HG03378 (cell line): ENCODE data around the gene PKN2.

Experiments
- ATAC-seq: cut with Tn5 transposase; IDR thresholded peaks from one replicate; pipeline ENCODE4 v1.9.1; 2021; ENCODE audit warnings: mild to moderate bottlenecking, moderate library complexity; ENCODE audit not compliant: unreplicated experiment

Gene PKN2

DNA sequence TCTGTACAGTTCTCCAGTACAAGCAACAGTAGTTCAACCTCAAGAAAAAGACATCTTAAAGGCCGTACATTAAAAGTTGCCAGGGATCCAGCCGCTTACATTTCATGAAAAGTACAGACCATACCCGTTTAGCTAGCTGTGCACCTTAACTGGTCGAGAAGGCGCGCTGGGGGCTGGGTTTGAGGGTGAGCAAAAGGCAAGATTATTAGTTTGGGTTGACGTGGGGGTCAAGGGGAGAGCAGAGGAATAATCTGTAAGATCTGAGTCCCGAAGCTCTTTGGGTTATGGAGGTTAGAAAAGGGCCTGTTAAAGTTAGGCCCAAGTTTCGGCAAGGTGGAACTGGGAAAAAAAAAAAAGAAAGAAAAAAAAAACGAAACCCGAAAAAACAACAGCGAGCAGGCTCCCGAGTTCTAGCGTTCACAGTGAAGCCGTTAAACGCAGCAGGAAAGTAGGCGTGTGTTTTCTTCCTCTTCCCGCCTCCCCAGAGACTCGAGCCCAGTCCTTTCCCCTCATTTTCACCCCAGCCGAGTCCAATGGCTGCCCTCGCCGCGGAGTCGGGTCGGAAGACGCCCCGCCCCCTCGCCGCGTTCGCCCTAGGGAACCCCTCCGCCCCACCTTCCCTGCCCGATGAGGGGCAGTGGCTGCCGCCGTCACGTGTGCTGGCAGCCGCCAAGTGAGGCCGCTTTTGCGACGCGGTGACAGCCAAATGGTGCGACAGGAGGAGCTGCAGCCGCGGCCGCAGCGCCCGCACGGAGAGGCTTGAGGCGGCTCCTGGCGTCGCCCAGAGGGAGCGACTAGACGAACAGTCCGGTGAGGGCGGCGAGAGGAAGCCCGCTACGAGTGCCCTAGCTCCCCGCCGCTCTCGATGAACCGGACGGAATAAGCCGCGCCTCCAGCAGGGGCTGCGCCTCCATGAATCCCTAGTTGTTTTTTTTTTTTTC lies at the start of gene PKN2:
Gene PKN2 (plus strand): TSS at position 733 of the 941 bp plus-strand sequence. CDS start 308 bp downstream, outside the sequence.
- ATAC-seq: peak; percentile 85

DNA sequence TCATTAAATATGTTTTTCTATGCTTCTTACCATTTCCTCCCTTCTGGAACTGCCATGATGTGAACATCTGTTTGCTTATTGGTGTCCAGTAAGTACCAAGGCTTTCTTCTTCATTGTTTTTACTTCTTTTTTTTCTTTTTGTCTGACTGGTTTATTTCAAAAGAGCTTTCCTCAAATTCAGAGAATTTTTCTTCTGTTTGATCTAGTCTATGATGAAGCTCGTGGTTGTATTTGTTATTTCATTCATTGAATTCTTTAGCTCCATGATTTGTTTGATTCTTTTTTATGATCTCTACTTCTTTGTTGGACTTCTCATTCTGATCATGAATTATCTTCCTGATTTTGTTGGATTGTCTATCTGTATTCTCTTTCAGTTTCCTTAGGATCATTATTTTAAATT lies 49.5 kb upstream of the PKN2 start:
- no peak for ATAC-seq

DNA sequence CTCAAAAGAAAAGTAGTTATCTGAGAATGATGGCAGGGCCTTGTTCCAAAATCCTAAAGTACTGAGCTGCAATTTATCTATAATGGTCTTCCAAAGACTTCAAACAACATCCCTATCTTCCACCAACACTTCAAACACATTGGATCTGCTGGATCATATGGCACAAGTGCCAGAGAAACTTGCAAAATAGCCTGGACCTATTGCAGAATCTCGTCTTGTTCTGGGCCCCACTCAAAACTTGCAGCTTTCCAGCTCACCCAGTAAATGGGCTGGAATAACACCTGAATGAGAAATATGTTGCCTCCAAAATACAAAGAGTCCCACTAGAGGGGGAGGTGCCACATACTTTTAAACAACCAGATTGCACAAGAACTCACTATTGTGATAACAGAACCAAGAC lies 44.0 kb upstream of the PKN2 start:
- no peak for ATAC-seq

DNA sequence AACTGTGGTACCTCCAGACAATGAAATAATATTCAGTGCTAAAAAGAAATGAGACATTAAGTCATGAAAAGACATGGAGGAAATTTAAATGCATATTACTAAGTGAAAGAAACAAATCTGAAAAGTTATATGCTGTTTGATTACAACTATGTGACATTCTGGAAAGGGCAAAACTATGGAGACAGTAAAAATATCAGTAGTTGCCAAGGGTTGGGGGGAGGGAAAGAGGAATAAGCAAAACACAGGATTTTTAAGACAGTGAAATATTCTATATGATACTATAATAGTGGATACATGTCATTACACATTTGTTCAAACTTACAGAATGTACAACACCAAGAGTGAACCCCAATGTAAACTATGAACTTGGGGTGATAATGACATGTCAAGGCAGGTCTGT lies 38.2 kb upstream of the PKN2 start:
- ATAC-seq: no peak

DNA sequence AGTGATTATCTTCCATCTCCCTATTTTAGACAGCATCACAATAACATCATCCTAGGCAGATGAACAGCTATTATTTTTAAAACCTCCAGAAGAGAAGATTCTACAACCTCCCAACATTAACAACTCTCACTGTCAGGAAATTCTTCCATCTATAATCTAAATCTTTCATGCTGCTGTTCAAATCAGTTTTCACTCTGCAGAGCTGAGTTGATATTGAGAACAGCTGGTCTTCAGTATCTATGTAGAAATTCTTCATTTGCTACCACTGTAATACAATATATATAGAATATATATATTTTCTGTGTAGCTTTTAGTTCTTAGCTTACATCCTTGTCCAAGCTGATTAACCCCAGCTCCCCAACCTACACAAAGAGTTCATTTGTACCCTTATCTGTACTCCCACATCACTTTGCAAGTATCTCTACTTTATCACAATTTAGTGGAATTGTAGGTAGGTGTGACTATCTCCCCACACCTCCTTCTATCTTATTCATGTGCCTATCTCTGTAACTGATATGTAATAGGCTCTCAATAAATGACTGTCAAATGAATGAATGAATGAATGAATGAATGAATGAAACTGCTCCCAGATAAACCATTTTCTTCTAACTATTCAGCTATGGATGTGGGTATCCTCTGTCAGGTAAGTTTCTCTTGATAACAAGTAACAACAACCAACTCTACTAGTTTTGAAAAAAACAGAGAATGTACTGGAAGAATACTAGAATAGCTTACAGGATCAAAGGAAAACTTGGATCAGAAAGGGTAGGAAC lies 37.4 kb upstream of the PKN2 start:
- ATAC-seq: no peak

DNA sequence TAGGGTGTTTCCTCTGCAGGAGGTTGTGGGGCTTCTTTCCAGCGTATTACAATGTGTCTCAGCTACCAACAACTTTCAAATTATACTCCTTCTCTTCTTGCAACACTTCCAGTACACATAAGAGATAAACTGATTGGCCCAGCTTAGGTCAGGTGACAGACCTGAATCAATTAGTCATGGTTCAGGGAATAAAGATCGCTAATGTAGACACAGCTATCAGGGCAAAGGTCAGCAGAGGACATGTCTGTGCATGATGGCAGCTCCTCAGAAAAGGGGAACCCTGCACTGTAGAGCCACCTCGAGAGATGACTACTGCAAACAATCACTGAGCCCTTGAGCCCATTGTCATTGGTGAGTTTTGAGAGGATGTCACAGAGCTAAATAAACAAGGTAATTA lies 36.8 kb upstream of the PKN2 start:
- ATAC-seq: peak; percentile 93

DNA sequence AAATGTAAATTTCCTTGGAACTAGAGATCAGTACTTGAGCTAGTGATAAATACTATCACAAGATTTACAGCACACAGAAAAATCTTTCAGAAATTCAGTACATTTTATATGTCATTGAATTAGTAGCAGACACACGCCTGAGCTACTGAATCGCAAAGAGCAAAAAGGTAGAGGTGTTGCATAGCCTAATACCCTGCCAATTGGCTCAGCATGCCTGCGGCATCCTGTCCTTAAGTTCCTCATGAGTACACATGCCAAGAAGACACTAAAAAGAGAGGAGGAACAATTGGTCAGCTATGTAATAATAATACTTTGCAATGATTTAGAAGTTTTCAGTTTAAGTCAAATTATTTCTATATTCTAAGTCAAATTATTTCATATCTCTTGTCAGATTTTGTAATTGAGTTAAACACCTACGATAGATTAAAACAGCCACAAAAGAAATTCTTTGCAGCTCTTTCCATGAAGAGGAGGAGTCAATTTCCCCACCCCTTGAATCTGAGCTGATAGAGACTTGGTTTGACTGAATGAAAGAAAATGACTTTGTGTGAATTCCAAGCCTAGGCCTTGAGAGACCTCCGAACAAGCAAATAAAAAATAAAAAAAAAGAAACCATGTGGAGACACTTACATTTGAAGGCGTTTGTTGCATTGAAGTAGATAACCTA lies 36.2 kb upstream of the PKN2 start:
- no peak for ATAC-seq

DNA sequence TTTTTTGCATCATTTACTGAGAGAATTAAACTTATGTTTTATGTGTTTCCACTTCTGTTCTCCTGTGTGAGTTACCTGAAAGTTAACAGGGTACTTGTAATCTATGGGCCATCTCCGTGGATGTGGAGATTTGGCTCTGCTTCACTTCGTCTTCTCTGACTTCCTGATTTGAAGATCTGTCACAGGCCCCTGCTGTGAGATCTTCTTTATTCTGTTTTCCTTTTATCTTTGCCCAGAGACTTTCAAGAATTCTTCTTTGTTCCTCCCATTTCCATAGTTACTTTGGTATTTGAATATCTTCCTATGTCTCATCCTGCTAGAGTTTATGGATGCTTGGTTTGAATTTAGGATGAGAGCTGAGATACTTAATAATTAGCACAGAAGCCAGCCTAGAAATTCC lies 35.4 kb upstream of the PKN2 start:
- ATAC-seq: no peak

DNA sequence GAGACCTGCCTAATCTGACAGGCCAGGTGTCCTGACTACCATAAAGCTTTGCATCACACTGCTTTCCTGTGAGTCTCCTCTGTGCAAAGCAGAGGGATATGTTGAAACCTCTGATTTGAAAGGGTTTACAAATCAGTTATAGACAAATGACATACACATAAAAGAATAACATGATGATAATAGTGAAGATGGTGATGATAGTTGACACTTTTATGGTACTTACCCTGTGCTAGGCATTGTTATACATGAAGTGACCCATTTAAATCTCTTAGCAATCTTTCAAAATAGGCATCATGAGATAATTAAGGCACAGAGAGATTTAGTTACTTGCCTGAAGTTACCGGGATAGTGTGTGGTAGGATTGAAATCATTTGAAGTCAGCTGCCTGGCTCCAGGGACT lies 34.1 kb upstream of the PKN2 start:
- ATAC-seq: no peak

DNA sequence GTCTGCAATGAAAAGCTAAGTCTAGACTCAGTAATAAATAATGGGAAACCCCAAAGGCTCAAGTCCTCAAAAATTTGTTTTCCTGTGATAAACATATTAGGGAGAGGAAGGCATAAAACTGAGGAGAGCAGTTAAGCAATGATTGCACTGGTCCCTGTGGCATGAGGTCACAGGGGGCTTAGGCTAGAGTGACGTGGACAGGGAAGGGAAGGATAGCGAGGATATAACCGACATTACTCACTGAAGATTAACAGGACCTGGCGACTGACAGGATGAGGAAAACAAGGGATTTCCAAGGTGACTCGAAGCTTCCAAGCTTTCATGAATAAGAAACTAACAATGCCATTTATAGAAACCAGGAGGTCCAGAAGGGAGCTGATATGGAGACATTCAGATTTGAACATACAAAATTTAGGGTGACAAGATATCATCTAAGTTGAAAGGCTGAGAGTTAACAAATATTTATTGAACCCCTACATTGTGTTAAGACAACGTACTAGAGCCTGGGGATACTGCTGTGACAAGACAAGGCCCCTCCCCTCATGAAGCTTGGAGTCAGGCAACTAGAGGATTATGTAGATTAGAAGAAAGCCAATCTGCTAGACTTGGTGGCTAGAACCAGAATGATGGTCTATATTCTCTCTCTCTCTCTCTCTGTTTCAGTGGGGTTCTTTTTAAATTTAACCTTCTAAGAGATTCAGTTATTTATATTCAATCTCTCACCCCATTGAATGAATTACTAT lies 33.2 kb upstream of the PKN2 start:
- no peak for ATAC-seq

DNA sequence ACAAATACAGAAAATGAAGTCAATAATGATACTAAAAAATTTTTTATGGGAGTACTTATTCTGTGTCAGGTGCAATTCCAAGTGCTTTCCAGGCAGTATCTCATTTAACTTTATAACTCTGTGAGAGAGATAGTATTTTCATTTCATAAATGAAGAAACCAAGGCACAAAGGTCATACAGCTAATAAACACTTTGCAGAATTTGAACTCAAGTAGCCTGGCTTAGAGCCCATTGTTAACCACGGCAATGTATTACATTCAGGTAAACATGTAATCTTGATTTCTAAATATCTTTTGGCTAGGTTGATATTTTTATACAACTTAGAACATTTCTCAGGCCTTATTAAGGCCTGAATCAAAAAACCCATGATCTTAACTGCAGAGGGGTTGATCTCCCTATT lies 28.9 kb upstream of the PKN2 start:
- ATAC-seq: no peak

DNA sequence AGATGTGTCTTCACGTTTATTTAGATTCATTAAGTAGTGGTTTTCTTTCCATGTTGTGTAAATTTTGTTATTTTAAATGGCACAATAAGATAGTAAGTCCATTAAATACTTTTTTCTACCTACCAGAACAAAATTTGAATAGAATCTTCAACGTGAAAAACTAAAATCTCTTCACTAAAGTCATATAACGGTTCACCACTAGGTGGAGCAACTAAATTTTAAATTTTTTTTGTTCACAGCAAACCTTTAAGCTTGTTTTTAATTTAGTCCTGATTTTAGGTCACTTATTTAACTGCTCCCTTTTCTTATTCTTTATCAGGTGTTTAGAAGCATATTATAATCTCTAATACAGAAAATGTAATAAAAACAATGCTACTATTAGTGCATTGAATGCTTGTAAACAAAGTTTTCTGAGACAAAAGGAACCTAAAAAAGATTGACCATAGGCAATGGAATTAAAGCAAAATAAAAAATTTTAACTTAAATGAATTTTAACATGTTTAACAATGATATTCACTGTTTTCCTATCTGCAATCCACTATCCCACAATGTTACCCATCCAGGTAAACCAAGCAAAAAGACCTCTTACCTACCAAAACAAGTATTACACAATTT lies 28.3 kb upstream of the PKN2 start:
- ATAC-seq: no peak

DNA sequence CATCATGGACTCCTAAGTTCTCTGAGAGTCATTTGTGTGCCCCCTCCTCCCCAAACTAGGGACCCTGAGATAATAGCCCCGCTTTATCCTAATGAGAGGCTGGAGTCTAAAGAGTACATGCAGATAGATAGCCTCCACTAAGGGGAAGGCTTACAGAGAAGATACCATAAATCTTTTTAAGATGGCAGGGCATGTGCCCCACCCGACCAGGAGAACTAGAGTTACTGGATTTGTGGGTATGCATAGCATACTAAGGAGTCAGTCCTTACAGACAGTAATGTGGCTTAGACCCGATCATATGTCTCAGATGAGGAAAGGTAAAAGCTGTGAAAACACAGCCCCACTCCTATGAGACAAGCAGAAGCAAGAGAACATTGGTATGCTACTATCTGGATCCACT lies 25.7 kb upstream of the PKN2 start:
- ATAC-seq: no peak

DNA sequence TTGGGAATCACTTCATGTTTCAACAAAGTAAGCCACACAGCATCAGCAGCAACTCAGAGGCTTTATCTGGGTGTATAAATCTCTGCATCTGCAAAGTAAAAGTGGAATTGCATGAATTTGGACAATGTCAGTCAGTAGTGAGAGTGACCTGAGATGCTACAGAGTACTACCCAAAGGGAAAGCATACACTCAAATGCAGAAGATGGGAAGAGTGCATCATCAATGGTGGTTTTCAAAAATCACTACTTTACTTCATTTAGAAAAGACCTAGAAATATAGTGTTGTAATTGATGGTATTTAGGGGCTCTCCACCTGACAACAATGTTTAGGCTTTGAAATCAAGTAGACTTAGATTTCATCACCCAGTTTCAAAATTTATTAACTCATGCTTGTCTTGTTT lies 24.5 kb upstream of the PKN2 start:
- no peak for ATAC-seq

DNA sequence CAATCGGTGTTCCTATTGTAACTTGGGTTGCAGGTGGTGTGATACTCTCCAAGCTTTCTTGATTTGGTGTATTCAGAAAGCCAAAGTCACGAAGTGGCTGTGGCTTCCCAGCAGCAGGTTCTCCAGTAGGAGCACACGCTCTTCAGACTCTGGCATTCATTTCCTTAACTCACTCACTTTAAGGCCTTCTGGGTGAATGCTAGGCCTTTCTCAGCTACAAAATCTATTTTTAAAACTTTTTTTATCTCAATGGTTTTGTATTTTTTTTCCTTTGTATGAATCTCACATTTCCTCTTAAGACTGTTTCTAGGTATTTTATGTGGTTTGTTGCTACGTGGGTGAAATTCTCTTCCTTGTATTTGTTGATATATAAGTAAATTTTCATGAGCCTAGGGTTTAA lies 22.9 kb upstream of the PKN2 start:
- ATAC-seq: no peak

DNA sequence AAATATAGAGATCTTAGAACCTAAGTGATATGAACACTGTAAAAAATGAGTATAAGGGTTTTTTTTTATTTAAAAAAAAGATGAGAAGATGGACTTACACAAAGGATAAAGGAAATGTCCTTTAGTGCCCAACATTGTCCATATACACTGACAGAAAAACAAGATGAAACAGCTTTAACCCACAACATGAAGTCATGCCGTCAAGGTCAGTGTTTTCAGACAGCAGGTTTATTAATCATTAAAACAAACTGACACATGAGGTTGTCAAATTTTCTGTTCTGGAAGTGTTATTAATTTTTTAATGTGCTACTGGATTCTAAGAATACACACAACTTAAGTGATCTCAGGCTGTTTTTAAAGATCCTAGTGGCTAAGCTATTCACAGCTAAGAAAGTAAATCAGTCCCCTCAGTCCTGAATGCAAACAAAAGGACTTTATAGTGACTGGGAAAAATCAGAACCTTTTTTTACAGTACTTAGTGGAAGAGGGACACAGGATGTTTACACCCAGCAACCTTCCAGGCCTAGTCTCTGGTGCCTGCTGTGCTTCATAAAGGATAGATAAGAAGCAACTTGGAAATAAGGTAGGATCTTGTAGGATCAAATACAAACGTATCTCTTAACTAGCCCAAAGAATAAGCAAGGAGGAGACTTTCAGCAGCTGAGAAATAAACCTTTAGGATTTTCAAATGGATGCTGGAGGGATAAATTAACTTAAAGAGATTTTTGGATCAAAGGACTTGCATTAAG lies 21.9 kb upstream of the PKN2 start:
- peak; percentile 53 for ATAC-seq

DNA sequence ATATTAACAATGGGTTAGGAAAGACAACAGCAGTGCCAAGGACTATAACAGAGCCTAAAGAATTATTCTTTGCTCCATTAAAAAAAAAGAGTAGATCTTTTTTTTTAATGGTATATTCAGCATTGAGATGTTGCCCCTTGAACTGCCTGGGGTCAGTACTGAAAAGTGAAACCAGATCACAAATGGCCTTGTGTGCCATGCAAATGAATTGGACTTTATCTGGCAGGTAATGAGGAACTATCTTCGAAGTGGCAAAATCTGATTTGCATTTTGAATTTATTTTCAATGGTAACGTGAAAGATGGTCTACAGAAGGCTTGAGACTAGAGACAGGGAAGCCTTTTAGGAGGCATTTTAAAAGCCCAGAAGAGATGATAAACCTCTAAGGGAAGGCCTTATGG lies 21.4 kb upstream of the PKN2 start:
- no peak for ATAC-seq

DNA sequence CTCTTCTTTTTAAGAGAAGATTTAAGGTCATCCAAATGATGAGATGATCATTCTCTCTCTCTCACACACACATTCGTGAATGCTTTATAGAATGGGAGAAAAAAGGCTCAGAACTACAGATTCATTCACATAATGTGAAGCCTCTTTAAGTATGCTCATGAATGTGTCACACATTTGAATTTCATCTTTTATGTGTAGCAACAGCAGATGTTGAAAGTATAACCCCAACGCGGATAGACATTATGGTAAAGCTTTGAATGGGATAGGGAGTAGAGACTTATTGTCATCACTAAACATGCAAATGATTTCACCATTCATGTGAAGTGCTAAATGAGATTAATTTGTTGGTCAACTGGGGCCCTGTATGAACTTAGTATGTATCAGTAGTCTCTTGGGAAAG lies 15.7 kb upstream of the PKN2 start:
- no peak for ATAC-seq

DNA sequence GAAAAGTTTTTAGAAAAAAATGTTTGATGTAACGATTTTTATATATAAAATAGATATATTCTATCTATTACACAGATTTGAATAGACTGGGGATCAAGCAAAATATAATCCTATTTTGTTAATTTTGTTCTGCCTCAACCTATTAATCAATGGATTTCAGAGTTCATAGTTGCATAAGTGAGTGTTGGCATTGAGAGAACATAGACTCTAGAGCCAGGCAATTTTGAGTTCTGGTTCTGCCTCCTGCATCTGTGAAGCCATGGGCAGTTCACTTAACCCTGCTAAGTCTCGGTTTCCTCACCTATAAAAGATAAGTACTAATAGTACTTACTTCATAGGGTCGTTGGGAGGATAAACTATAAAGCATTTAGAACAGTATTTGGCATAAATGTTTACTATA lies 13.6 kb upstream of the PKN2 start:
- no peak for ATAC-seq

DNA sequence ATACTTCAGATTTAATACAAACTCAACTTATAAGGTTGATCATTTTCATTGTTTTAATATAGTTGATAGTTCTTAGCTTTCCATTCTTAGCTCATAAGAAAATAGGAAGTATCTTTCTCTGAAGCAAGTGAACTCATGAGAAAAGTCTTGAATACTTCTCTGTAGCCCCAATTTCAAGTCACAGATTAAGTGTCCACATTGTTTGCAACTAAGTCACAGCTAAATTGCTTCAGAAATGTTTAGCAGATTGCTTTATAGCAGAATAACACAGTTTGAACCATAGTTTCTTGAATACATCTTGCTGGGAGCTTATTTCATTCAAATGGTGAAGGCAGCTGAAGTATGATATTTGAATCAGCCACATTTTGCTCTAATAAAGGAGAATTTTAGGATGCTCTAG lies 10.6 kb upstream of the PKN2 start:
- no peak for ATAC-seq
